AML-193 (cell line): Measurements from ENCODE around the gene SPN.
"Not testable (repeated sequence)": the region's sequence is repeated elsewhere in the genome, so short reads cannot be mapped to it uniquely, and the experiment has no call there.

ENCODE experiments used
- DNase-seq, 2 experiments: peaks; one replicate each; lab custom pipeline; 2025; lab: John Stamatoyannopoulos, UW

Gene SPN

GRCh38 chr16:29676989-29677785 lies 14.1 kb downstream of the SPN start:
- DNase-seq: no peak

GRCh38 chr16:29678691-29679267 lies 15.7 kb downstream of the SPN start, which contains the start of gene QPRT:
Gene QPRT (plus strand): TSS chr16:29679180. CDS start chr16:29679198, 18 bp downstream.
- DNase-seq: no peak

GRCh38 chr16:29680180-29680598 lies 17.1 kb downstream of the SPN start:
- DNase-seq: no peak

- DNase-seq: no peak
Observed at GRCh38 chr16:29683543-29684090, 20.6 kb downstream of the SPN start.

- DNase-seq: no peak
Observed at GRCh38 chr16:29684679-29685078, 21.6 kb downstream of the SPN start.

GRCh38 chr16:29686740-29687332 lies 23.8 kb downstream of the SPN start:
- peak; percentile 44 to 51 for DNase-seq

- no peak for DNase-seq
Observed at GRCh38 chr16:29687755-29688154, 24.7 kb downstream of the SPN start.

- no peak for DNase-seq
Observed at GRCh38 chr16:29688172-29688571, 25.1 kb downstream of the SPN start.

- DNase-seq: not testable (repeated sequence)
Observed at GRCh38 chr16:29689490-29690351, 26.7 kb downstream of the SPN start.

- DNase-seq: not testable (repeated sequence)
Observed at GRCh38 chr16:29692606-29693005, 29.6 kb downstream of the SPN start.

- DNase-seq: no peak
Observed at GRCh38 chr16:29694384-29695195, 31.5 kb downstream of the SPN start.

- DNase-seq: not testable (repeated sequence)
Observed at GRCh38 chr16:29695675-29696074, 32.6 kb downstream of the SPN start.

- DNase-seq: no peak
Observed at GRCh38 chr16:29696881-29697331, 33.9 kb downstream of the SPN start.

GRCh38 chr16:29697391-29697790 lies 34.3 kb downstream of the SPN start:
- no peak for DNase-seq

- no peak for DNase-seq
Observed at GRCh38 chr16:29698042-29698441, 35.0 kb downstream of the SPN start.

GRCh38 chr16:29698484-29699323 lies 35.7 kb downstream of the SPN start:
- DNase-seq: no peak

GRCh38 chr16:29699324-29700219 lies 36.5 kb downstream of the SPN start:
- no peak for DNase-seq

- DNase-seq: peak; percentile 69 to 71
Observed at GRCh38 chr16:29700253-29700987, 37.4 kb downstream of the SPN start.
